HCT116 (cell line): Measurements from ENCODE around the gene MYH11.

Experiments
- CEBPB ChIP-seq: IDR thresholded peaks from 2 replicates; pipeline ENCODE4 v1.6.1; 2012; ENCODE audit warnings: low read depth
- EZH2 ChIP-seq: fragments of 200-600 bp; sonication (generic); IDR thresholded peaks from 2 replicates; pipeline ENCODE4 v1.6.1; 2017; ENCODE audit warnings: antibody characterized with exemption, mixed run types
- EZH2phosphoT487 ChIP-seq: fragments of 200-600 bp; IDR thresholded peaks from 2 replicates; pipeline ENCODE4 v1.6.1; 2018; ENCODE audit warnings: antibody characterized with exemption, borderline replicate concordance
- POLR2A ChIP-seq: IDR thresholded peaks from 2 replicates; pipeline ENCODE4 v1.7.0; 2011; ENCODE audit warnings: borderline replicate concordance; ENCODE audit not compliant: insufficient read depth, insufficient read length; ENCODE audit errors: extremely low read depth
- POLR2AphosphoS5 ChIP-seq: IDR thresholded peaks from 2 replicates; pipeline ENCODE4 v1.6.1; 2011; ENCODE audit warnings: mild to moderate bottlenecking, low read depth, low read length, moderate library complexity
- SIN3A ChIP-seq: IDR thresholded peaks from 2 replicates; pipeline ENCODE4 v1.6.1; 2012; ENCODE audit warnings: low read depth
- TCF7L2 ChIP-seq: IDR thresholded peaks from 2 replicates; pipeline ENCODE4 v1.7.0; 2011; ENCODE audit warnings: borderline replicate concordance, inconsistent platforms; ENCODE audit not compliant: insufficient read depth, insufficient read length; ENCODE audit errors: extremely low read depth
- TF ChIP-seq, protein P1 (sequence below): IDR thresholded peaks from 2 replicates; pipeline ENCODE4 v1.6.1; 2012
- TF ChIP-seq, protein P2 (sequence below), 3 experiments: fragments of 200-600 bp in 1 of 3; sonication (generic) in 1 of 3; IDR thresholded peaks in 2 of 3; conservative IDR thresholded peaks in 1 of 3; 2 replicates each; pipeline ENCODE4 v1.5.1; 2012 to 2017; ENCODE audit warnings: low read depth in 2 of 3, low read length in 2 of 3, antibody characterized with exemption in 1 of 3, borderline replicate concordance in 1 of 3, control low read depth in 1 of 3, mild to moderate bottlenecking in 1 of 3, mixed read lengths in 1 of 3, mixed run types in 1 of 3, moderate library complexity in 1 of 3; ENCODE audit not compliant: insufficient read depth in 1 of 3
- TF ChIP-seq, protein P3 (sequence below): IDR thresholded peaks from 2 replicates; pipeline ENCODE4 v1.6.1; 2011; ENCODE audit warnings: mild to moderate bottlenecking, low read length, moderate library complexity; ENCODE audit not compliant: insufficient replicate concordance; ENCODE audit errors: extremely low read depth

DNA sequence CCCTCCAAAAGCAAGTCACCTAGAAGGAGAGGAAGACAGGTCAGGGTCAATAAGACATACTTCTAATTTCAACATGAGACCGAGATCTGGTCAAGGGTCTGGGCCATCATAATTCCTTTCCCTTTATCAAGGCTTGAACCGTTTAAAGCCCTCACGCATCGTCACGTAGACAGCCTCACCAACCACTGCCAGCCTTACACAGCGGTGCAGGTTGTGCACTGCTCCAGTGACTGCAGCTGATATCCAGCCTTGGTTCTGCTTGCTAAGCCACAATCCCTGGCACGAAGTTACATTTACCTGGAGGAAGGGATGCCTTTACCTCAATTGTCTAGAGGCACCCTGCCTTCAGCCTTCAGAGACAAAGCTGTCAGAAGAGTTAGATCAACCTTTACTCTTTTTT lies 85.1 kb downstream of the MYH11 start:
- TF ChIP-seq EZH2phosphoT487, result no peak
- TF ChIP-seq, protein P1, sequence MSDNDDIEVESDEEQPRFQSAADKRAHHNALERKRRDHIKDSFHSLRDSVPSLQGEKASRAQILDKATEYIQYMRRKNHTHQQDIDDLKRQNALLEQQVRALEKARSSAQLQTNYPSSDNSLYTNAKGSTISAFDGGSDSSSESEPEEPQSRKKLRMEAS, result no peak
- TF ChIP-seq, protein P2, sequence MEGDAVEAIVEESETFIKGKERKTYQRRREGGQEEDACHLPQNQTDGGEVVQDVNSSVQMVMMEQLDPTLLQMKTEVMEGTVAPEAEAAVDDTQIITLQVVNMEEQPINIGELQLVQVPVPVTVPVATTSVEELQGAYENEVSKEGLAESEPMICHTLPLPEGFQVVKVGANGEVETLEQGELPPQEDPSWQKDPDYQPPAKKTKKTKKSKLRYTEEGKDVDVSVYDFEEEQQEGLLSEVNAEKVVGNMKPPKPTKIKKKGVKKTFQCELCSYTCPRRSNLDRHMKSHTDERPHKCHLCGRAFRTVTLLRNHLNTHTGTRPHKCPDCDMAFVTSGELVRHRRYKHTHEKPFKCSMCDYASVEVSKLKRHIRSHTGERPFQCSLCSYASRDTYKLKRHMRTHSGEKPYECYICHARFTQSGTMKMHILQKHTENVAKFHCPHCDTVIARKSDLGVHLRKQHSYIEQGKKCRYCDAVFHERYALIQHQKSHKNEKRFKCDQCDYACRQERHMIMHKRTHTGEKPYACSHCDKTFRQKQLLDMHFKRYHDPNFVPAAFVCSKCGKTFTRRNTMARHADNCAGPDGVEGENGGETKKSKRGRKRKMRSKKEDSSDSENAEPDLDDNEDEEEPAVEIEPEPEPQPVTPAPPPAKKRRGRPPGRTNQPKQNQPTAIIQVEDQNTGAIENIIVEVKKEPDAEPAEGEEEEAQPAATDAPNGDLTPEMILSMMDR (IDR thresholded peaks at IDR 0.05 in 2 of 3, conservative IDR thresholded peaks at IDR 0.05 in 1 of 3; ENCODE audit: borderline replicate concordance in 1 of 3, insufficient read depth in 1 of 3, low read depth in 2 of 3, low read length in 2 of 3), result no peak
- no peak for TF ChIP-seq POLR2AphosphoS5
- TF ChIP-seq, protein P3, sequence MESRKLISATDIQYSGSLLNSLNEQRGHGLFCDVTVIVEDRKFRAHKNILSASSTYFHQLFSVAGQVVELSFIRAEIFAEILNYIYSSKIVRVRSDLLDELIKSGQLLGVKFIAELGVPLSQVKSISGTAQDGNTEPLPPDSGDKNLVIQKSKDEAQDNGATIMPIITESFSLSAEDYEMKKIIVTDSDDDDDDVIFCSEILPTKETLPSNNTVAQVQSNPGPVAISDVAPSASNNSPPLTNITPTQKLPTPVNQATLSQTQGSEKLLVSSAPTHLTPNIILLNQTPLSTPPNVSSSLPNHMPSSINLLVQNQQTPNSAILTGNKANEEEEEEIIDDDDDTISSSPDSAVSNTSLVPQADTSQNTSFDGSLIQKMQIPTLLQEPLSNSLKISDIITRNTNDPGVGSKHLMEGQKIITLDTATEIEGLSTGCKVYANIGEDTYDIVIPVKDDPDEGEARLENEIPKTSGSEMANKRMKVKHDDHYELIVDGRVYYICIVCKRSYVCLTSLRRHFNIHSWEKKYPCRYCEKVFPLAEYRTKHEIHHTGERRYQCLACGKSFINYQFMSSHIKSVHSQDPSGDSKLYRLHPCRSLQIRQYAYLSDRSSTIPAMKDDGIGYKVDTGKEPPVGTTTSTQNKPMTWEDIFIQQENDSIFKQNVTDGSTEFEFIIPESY, result no peak
- TF ChIP-seq POLR2A, result no peak
- TF ChIP-seq TCF7L2, result no peak
- no peak for TF ChIP-seq EZH2
- no peak for TF ChIP-seq SIN3A
- no peak for TF ChIP-seq CEBPB
